Activated T-cell treated with anti-CD3 and anti-CD28 coated beads, Interleukin-2, amount 50 U/mL, for 72 hours (primary cell): ENCODE results near the gene NOL4L. TPM values are rescaled to one million over a fixed set of nuclear protein-coding genes. Genes with fewer than 3 reads are reported as not detected.

Source experiments
- ATAC-seq, 2 donors: fragments of 150-1000 bp; cut with Tn5 transposase; replicated peaks in 1 of 2; 2 replicates each; pipeline ENCODE4 v1.10.0; 2021; ENCODE audit warnings: moderate library complexity in 2 of 2, mild to moderate bottlenecking in 1 of 2
- DNase-seq, 2 donors: peaks; one replicate each; pipeline ENCODE4 v3.0.0; 2021 to 2022; ENCODE audit warnings: mixed read lengths in 1 of 2
- H3K27ac Mint-ChIP-seq: one replicate; pipeline ENCODE4 v1.8.0; 2022; ENCODE audit warnings: mild to moderate bottlenecking, moderate library complexity, mixed read lengths
- H3K27me3 Mint-ChIP-seq: one replicate; pipeline ENCODE4 v1.8.0; 2022; ENCODE audit warnings: low read depth, mixed read lengths
- H3K36me3 Mint-ChIP-seq, 2 donors: one replicate each; pipeline ENCODE4 v1.8.0; 2022; ENCODE audit warnings: mixed read lengths in 2 of 2, mild to moderate bottlenecking in 1 of 2; ENCODE audit not compliant: insufficient read depth in 2 of 2
- H3K4me1 Mint-ChIP-seq: one replicate; pipeline ENCODE4 v1.8.0; 2022; ENCODE audit warnings: low read depth, mixed read lengths
- H3K4me3 Mint-ChIP-seq, 2 donors: one replicate each; pipeline ENCODE4 v1.8.0; 2022; ENCODE audit warnings: mild to moderate bottlenecking in 2 of 2, mixed read lengths in 2 of 2, moderate library complexity in 2 of 2
- H3K9me3 Mint-ChIP-seq, 2 donors: one replicate each; pipeline ENCODE4 v1.8.0; 2022; ENCODE audit warnings: mixed read lengths in 2 of 2
- total RNA-seq, 2 donors: library from RNA; stranded (reverse); gene quantifications; one replicate each; pipeline ENCODE4 v1.2.3, GENCODE V29; 2022

The NOL4L gene
- total RNA-seq, 2 donors from 2014 or later = 28.2 to 30.0 TPM

DNA sequence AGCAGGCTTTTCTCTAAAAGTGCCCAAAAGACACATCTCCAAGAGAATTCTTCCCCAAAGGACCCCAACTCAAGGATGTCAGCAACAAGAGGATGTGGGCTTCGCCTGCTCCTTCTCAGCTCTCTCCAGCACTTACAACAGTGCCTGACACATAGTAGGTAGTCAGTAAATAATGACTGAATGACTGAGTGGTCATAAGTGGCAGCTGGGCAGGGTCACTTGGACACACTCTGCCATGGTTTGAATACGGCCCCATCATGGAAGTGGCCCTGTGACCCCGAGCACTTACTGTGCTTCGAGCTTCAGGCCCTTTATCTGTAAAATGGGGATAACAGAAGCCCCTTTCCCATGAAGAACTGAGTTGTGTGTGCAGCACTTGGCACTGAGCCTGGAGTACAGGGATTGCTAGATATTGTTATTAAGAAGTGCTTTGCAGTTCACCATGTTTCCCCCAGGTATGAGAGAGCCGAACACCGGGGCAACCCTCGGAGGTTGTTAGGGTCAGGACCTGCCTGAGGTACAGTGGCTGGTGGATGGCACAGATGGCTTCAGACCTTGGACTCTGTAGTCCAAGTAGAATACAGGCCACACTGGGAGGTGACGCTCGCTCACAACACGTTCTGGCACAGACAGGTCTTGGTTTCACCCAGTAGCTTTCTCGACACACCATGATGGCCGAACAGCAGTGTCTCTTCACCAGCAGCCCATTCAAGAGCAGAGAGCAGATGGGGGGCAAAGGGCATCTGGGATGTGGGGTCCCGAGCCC is 56.0 kb downstream of the NOL4L start:
- Mint-ChIP-seq H3K27ac (peak overlapping the region; percentile 33), H3K4me1 (peaks cover 70% of the 10 kb centered on the region), H3K9me3 (no peaks in the 10 kb centered on the region), H3K4me3 (peak overlapping the region; percentile 69 to 76), H3K27me3 (no peaks in the 10 kb centered on the region), H3K36me3 (no peaks in the 10 kb centered on the region)
- ATAC-seq (peak in 1 of 2 donors; percentile 4), DNase-seq (no peak)

DNA sequence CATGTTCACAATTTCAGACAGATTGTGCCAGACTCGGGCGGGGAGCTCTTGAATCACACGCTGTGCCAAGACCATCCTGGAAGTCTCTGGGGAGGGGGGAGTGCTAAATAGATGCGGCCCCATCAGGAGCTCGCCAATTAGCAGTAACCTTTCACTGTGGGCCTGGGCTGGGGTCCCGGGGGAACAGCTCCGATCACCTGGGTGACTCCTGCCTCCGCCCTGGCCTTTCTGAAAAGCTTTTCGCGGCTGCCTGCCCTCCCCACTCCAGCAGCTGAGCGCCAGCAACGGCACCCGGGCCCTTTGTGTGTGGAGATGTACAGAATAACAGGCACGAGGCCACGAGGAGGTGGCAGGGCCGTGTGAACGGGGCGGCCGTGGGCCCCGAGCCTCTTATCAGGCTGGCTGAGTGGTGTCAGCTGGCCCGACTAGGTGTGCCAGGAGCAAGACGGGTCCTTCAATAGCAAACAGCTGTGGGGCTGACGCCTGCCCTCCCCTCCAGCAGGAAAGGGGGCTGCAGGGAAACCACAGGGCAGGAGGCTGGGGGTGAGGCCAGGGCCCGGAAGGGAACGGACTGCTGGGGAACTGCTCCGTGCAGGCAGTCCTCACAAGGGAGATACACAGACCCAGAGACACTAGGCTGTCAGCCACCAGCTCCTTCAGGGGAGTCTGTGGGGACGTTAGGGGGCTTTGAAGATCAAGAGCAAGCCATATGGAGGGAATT is 56.8 kb downstream of the NOL4L start:
- Mint-ChIP-seq H3K27me3 (no peaks in the 10 kb centered on the region), H3K4me3 (peak overlapping the region; percentile 69 to 76), H3K9me3 (no peaks in the 10 kb centered on the region), H3K4me1 (peaks cover 70% of the 10 kb centered on the region), H3K36me3 (no peaks in the 10 kb centered on the region), H3K27ac (peak overlapping the region; percentile 83)
- peak; percentile 50 to 51 for ATAC-seq
- DNase-seq = no peak

DNA sequence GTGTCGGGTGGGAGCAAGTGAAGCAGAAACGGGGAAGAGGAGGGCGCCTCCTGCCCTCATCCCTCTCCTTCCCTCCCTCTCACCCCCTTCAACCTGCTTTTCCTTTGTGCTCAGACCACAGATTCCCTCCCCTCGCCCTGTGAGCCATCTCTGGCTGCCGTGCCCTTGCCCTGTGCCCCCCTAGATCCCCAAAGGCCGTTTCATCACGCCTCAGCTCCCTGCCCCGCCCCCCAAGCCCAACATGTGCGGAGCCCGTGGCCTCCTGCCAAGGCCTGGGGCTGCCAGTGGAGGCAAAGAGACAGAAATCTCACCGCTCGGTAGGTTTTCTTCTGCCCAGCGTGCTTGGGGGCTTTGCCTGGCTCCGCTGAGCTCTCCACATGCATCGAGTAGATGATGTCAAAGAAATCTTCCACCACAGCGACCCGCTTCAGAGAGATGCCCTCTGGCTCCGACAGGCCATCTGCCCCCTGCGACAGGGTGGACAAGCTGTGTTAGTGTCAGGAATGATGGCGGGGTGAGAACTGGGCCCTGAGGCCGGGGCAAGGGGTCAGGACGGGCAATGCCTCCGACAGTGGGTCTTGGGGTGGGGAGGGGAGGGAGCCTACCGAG is 57.6 kb downstream of the NOL4L start:
- Mint-ChIP-seq H3K4me3 (peak overlapping the region; percentile 69 to 76), H3K4me1 (peaks cover 71% of the 10 kb centered on the region), H3K36me3 (no peaks in the 10 kb centered on the region), H3K27me3 (no peaks in the 10 kb centered on the region), H3K27ac (peak overlapping the region; percentile 83), H3K9me3 (no peaks in the 10 kb centered on the region)
- ATAC-seq (peak in 1 of 2 donors; percentile 5), DNase-seq (no peak)

DNA sequence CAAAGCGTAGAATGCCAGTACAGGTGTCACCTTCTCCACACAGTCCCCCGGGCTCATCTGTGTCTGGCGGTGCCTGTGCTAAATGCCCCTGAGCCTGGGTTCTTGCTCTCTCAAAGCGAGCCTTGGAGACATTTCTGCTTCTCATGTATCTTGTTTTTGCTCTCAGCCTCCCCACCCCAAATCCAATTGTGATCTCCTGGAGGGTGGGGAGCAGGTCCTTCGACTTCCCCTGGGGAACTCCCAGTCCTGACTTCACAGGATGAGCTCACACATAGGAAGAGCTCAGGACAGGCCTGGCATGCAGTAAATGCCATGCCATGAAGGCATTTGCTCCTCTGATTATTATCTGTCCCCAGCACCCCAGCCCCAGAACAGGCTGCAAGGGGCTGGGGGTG is 58.1 kb downstream of the NOL4L start:
- Mint-ChIP-seq H3K27ac (peak overlapping the region; percentile 31), H3K4me3 (peak overlapping the region; percentile 13 to 76), H3K27me3 (no peaks in the 10 kb centered on the region), H3K4me1 (peaks cover 73% of the 10 kb centered on the region), H3K36me3 (no peaks in the 10 kb centered on the region), H3K9me3 (no peaks in the 10 kb centered on the region)
- DNase-seq = no peak
- peak in 1 of 2 donors; percentile 22 for ATAC-seq

DNA sequence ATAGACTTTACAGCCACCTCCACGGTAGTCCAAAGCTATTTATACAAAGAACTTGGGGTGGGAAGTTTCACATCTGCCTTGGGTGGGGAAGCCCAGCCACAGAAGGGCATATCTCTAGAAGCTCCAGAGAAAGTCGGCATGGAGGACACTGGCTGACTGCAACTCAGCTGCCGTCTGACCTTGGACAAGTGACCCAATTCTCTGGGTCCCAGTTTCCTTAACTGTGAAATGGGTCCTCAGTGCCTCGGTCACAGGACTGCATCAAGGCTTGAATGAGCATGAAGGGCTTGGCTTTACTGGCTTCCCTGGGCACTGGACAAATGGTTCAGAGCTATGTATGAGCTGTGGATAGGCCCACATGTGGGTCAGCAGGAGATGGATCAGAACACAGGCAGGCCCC is 58.6 kb downstream of the NOL4L start:
- H3K27me3 Mint-ChIP-seq = no peaks in the 10 kb centered on the region
- H3K9me3 Mint-ChIP-seq = no peaks in the 10 kb centered on the region
- H3K36me3 Mint-ChIP-seq = no peaks in the 10 kb centered on the region
- peak overlapping the region; percentile 57 to 60 for H3K4me3 Mint-ChIP-seq
- peaks cover 73% of the 10 kb centered on the region for H3K4me1 Mint-ChIP-seq
- DNase-seq (no peak), ATAC-seq (no peak)
- H3K27ac Mint-ChIP-seq = peak overlapping the region; percentile 88

DNA sequence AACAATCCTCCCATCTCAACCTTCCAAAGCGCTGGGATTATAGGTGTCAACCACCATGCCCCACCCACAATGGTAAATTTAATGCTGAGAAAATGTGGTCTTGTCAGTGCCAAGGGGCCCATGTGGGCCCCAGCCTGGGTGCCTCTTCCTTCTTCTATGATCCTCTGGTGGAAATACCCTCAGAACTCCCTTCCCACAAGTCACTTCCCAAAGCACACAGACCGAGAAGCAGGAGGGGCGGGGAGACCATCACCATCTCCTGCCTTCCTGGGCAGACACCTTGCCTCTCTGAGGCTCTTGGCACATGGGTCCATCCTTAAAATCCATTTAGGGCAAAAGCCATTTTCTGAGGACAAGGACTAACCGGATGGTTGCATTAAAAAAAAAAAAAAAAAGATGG is 59.0 kb downstream of the NOL4L start:
- DNase-seq = no peak
- Mint-ChIP-seq H3K9me3 (no peaks in the 10 kb centered on the region), H3K4me3 (peak overlapping the region; percentile 57 to 60), H3K27me3 (no peaks in the 10 kb centered on the region), H3K36me3 (no peaks in the 10 kb centered on the region), H3K4me1 (peaks cover 77% of the 10 kb centered on the region), H3K27ac (peak overlapping the region; percentile 88)
- no peak for ATAC-seq

DNA sequence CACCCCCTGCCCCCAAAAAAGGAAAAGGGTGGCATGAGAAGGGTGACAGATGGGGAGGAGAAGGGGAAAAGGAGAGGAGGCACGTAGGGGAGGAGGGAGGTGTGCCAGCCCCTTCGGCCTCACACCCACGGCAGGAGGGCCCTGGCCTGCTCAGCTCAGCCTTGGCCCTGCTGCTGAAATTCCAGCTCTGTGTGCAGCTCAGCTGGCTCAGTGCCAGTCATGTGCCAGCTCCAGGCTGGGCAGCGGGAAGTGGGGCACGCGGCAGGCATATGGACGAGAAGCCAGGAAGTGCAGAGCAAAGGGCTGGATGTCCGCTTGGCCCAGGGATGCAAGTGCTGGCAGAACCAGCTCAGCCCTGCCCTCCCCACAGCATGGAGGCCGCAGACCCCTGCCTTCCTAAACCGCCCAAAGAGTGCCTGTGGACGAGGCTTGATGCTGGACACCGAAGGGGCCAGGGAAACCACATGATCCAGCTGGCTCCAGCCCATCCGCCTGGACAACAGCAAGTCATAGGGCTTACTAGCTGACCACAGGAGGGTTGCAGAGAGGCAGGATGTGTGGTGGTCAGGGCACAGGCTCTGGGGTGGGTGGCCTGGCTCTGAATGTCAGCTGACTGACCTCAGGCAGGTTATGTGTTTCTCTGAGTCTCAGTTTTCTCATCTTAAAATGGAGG is 60.2 kb downstream of the NOL4L start:
- Mint-ChIP-seq H3K4me3 (peak overlapping the region in 1 of 2 donors; percentile 27), H3K36me3 (no peaks in the 10 kb centered on the region), H3K4me1 (peaks cover 81% of the 10 kb centered on the region), H3K9me3 (no peaks in the 10 kb centered on the region), H3K27me3 (no peaks in the 10 kb centered on the region), H3K27ac (no peak overlapping the region)
- DNase-seq (no peak), ATAC-seq (no peak)

DNA sequence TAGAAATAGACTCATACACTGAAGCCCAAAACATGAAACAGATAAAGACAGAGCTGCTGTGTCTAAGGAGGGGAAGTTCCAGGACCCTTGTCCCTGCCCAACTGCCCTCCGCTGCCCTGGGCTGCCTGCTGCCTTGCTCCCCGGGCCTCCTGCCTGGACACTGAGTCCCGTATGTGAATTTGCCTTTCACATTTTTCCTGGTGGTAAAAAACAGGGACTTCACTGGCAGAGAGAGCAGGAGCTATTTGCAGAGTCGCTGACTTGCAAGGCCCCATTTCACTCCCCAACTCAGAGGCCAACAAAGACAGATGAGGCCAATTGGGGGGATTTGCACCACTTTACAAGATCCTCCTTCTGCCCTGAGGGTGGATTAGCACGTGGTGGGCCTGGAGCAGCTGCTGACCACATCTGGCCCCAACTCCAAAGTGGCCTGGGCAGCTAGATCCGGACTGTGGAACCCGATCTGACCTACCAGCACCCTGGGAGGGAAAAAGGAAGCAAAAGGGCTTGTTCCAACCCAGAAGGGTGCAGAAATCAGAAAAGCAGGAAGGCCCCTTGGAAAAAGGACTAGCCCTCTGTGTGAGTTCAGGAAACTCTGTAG is 61.4 kb downstream of the NOL4L start:
- Mint-ChIP-seq H3K4me3 (peak overlapping the region in 1 of 2 donors; percentile 33), H3K36me3 (no peaks in the 10 kb centered on the region), H3K27ac (no peak overlapping the region), H3K9me3 (no peaks in the 10 kb centered on the region), H3K27me3 (no peaks in the 10 kb centered on the region), H3K4me1 (peaks cover 72% of the 10 kb centered on the region)
- ATAC-seq = no peak
- no peak for DNase-seq

DNA sequence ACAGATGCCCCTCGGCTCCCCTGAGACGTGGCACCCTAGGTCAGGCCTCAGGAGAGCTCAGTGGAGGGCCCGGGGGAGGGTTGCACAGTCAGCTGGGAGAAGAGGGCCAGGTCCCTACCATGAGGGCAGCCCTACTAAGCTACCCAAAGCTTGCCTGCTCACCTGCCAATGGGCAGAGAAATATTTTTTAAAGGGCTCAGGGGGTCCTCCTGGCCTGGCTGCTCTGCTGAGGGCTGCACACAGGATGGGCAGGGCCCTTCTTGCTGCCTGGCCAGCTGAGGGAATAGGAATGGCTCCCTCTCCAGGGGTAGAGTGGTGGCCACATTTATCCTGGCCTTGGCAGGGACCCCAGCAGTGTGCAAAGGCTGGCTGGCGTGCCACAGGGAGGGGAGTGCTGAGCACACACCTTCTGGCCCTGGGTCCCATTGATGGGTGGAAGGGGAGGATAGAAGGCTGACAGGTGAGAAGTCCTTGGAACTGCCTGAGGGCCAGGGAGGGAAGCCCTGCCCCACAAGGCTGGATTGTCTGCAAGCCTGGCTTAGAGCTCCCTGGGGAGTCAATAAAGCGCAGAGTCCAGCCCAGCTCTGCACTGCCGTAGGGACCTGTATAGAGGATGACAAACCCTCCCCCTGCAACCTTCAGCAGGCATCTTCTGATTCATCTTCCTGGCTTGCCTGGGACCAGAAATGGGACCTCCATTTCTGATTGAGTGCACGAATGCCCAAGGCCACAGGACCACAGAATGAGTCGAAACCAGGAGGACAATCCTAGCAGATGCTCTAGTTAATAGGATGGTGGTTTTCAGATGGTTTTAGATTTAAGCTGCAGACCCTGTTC is 62.1 kb downstream of the NOL4L start:
- H3K27ac Mint-ChIP-seq = no peak overlapping the region
- no peaks in the 10 kb centered on the region for H3K36me3 Mint-ChIP-seq
- peak overlapping the region in 1 of 2 donors; percentile 33 for H3K4me3 Mint-ChIP-seq
- no peak for DNase-seq
- H3K4me1 Mint-ChIP-seq = peaks cover 65% of the 10 kb centered on the region
- ATAC-seq = peak; percentile 42 to 62
- no peaks in the 10 kb centered on the region for H3K27me3 Mint-ChIP-seq
- H3K9me3 Mint-ChIP-seq = no peaks in the 10 kb centered on the region

DNA sequence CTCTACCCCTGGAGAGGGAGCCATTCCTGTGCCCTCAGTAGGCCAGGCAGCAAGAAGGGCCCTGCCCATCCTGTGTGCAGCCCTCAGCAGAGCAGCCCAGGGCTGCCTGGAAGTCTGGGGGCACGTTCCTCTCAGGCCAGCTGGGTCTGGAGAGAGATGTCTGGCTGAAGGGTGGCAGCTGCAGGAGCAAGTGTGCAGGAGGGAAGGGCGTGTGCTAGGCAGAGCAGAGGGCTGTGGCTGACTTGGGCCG is 62.7 kb downstream of the NOL4L start:
- Mint-ChIP-seq H3K4me1 (peaks cover 59% of the 10 kb centered on the region), H3K9me3 (no peaks in the 10 kb centered on the region), H3K36me3 (no peaks in the 10 kb centered on the region), H3K27me3 (no peaks in the 10 kb centered on the region), H3K4me3 (no peak overlapping the region), H3K27ac (no peak overlapping the region)
- DNase-seq = no peak
- ATAC-seq = peak in 1 of 2 donors; percentile 11

DNA sequence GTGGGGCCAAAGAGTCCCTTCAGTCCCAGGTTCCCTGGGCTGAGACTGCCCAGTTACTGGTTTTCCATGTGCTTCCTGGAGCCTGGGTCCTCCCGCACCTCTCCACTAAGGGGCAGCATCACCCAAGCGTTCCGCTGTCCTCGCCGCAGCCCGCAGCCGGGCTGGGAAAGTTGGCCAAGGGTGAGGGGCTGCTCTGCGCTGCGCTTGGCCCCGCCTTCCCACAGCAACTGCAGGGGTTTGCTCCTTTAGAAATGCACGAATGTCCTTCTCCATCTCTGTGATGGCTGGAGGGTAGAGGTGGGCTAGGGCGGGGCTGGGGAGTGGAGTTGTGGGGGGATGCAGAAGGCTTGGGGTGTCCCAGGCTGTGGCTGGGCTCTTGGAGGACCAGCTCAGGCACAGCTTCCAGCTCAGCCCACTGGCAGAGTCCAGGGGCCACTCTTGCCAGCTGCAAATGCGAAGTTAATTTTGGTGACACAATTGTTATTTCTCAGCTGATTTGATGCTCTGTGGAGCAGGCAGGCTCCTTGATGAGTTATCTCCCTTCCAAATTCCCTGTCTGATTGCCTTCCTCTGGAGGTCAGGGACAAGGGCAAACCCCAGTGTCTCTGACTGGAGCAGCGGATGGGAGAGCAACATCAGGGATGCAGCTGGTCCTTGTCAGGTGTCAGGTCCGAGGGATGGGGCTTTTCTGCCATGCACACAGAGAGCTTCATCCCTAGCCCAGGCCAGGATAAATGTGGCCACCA is 63.2 kb downstream of the NOL4L start:
- Mint-ChIP-seq H3K27ac (no peak overlapping the region), H3K27me3 (no peaks in the 10 kb centered on the region), H3K4me1 (peaks cover 54% of the 10 kb centered on the region), H3K36me3 (no peaks in the 10 kb centered on the region), H3K9me3 (no peaks in the 10 kb centered on the region), H3K4me3 (no peak overlapping the region)
- peak; percentile 74 to 80 for ATAC-seq
- peak; percentile 64 to 74 for DNase-seq

DNA sequence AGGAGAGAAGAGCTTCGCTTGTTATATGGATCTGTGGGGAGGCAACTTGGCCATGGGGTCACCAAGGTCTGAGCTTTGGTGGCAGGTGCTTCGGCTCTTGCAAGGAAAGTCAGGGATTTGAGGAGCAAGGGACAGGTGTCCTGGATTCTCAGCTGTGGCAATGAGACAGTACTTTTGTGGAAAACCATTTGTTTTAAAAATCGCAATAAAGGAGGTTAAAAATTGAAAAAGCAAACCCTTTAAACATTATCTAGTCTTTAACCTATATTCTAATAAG is 64.3 kb downstream of the NOL4L start:
- Mint-ChIP-seq H3K4me1 (peaks cover 50% of the 10 kb centered on the region), H3K27ac (no peak overlapping the region), H3K4me3 (no peak overlapping the region)

More for the DNA sequence above, 64.3 kb downstream of the NOL4L start:
- DNase-seq (no peak), ATAC-seq (no peak)
- Mint-ChIP-seq H3K36me3 (no peaks in the 10 kb centered on the region), H3K27me3 (no peaks in the 10 kb centered on the region), H3K9me3 (no peaks in the 10 kb centered on the region)
